NT2/D1 (cell line): Measurements from ENCODE around the gene DAO.

Source experiments
- SUZ12 ChIP-seq: IDR thresholded peaks from 2 replicates; pipeline ENCODE4 v1.6.1; 2011; ENCODE audit not compliant: insufficient read length, insufficient read depth; ENCODE audit errors: extremely low read depth
- YY1 ChIP-seq: IDR thresholded peaks from 2 replicates; pipeline ENCODE4 v1.6.1; 2011; ENCODE audit not compliant: insufficient read length, insufficient read depth
- ZNF274 ChIP-seq: IDR thresholded peaks from 2 replicates; pipeline ENCODE4 v1.6.1; 2011; ENCODE audit warnings: mild to moderate bottlenecking, low read depth, low read length

- TF ChIP-seq YY1 (no peak), ZNF274 (no peak), SUZ12 (no peak)
These were observed 24.4 kb upstream of the DAO start for GRCh38 chr12:108855284-108856169.
